Astrocyte (in vitro differentiated cells and primary cell): ENCODE results near the gene GNB1.

ENCODE experiments used
- CTCF ChIP-seq: IDR thresholded peaks from 2 replicates; pipeline ENCODE4 v1.5.1; 2011; ENCODE audit warnings: low read depth, mild to moderate bottlenecking, inconsistent platforms, low read length, moderate library complexity; ENCODE audit not compliant: insufficient read depth
- EZH2 ChIP-seq: IDR thresholded peaks from 2 replicates; pipeline ENCODE4 v1.6.1; 2012; ENCODE audit warnings: mild to moderate bottlenecking, low read length, inconsistent platforms; ENCODE audit not compliant: insufficient read depth

- TF ChIP-seq CTCF (no peak), EZH2 (no peak)
Measured at GRCh38 chr1:1825217-1825616, 65.7 kb downstream of the GNB1 start.
